ENCODE results near the gene CCDC169. TPM values are rescaled to one million over a fixed set of nuclear protein-coding genes. Genes with fewer than 3 reads are reported as not detected.

The CCDC169 gene
- polyA plus RNA-seq, 1 donor (not counting 4 experiments of a cell fraction or from before 2014, with no cell fraction given), result 0.17 TPM

DNA sequence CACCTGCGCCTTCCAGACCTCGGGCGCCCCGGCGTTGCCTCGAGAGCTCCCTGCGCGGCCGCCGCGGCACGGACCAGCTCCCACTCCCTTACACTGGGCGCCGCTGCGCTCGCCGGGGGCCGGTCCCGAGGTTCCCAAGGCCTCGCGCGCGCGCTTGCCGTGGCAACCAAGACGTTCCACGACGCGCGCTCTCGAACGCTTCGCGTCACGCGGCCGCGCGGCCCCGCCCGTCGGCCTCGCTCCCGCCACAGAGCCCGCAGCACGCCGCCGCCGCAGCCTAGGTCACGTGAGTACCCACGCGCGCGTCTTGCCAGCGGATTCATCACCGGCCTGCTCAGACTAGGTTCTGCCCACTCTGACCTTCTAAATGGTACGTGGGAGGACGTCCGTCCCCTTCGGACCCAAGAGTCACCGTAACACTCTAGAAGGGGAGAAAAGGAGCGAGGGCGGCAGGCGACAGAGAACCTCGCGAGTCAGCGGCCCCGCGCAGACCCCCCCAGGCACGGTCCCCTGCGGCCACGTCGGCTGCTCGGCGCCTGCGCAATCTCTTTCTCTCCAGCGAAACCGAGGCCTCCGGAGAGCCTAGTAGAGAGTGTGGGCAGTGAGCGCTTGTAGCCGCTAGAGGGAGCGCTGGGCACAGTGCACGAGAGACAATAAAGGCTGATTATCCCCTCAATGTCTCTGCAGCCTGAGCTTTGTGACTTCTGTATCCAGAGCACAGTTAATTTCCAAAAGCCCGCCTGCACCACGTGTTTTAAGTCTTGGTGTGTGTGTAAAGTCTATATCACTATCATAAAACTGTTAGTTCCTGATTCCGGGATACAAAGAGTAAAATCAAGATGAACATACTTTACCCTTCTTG, 48.8 kb upstream of the CCDC169 start, which contains the start of gene SPART:
Gene SPART, minus strand, starts transcription at position 173 of the 862 bp plus-strand sequence. CDS start 10,564 bp downstream, outside the sequence.
- H3K79me2 ChIP-seq (ENCODE audit: control insufficient read depth, insufficient read depth, low read length), result peaks cover 40% of the 10 kb centered on the region
- peak within 1 kb of the TSS; percentile 57 to 92 (median 88) for H3K4me3 ChIP-seq (ENCODE audit: control insufficient read depth in 2 of 3, extremely low read depth in 1 of 3, insufficient read depth in 2 of 3, low read depth in 1 of 3, low read length in 3 of 3)
- no peaks in the 10 kb centered on the region for H3K9me1 ChIP-seq (ENCODE audit: control insufficient read depth, extremely low read depth, insufficient read depth, low read length)
- H3K27me3 ChIP-seq (ENCODE audit: control insufficient read depth, extremely low read depth, insufficient read depth, low read length), result no peaks in the 10 kb centered on the region
- H3K27ac ChIP-seq (ENCODE audit: control insufficient read depth, insufficient read depth, low read length), result peak within 1 kb of the TSS; percentile 98
- peak within 1 kb of the TSS; percentile 97 for H3K9ac ChIP-seq (ENCODE audit: control insufficient read depth, extremely low read depth, insufficient read depth, low read length)
- peaks cover 18% of the 10 kb centered on the region for H3K4me1 ChIP-seq (ENCODE audit: control insufficient read depth, extremely low read depth, insufficient read depth, low read length)
- TF ChIP-seq, protein P1, sequence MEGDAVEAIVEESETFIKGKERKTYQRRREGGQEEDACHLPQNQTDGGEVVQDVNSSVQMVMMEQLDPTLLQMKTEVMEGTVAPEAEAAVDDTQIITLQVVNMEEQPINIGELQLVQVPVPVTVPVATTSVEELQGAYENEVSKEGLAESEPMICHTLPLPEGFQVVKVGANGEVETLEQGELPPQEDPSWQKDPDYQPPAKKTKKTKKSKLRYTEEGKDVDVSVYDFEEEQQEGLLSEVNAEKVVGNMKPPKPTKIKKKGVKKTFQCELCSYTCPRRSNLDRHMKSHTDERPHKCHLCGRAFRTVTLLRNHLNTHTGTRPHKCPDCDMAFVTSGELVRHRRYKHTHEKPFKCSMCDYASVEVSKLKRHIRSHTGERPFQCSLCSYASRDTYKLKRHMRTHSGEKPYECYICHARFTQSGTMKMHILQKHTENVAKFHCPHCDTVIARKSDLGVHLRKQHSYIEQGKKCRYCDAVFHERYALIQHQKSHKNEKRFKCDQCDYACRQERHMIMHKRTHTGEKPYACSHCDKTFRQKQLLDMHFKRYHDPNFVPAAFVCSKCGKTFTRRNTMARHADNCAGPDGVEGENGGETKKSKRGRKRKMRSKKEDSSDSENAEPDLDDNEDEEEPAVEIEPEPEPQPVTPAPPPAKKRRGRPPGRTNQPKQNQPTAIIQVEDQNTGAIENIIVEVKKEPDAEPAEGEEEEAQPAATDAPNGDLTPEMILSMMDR (optimal IDR thresholded peaks at IDR 0.05 in 1 of 3, IDR thresholded peaks at IDR 0.05 in 1 of 3, conservative IDR thresholded peaks at IDR 0.05 in 1 of 3; ENCODE audit: extremely low read depth in 1 of 3, insufficient read depth in 2 of 3, low read length in 3 of 3), result peak; percentile 95 to 98 (median 95)
- TF ChIP-seq EZH2 (IDR thresholded peaks at IDR 0.05; ENCODE audit: low read length), result no peak
- H3K9me3 ChIP-seq (ENCODE audit: control insufficient read depth, low read depth, low read length), result no peaks in the 10 kb centered on the region
- H2AFZ ChIP-seq (ENCODE audit: control insufficient read depth, low read length), result peak within 1 kb of the TSS; percentile 95
- no peaks in the 10 kb centered on the region for H3K36me3 ChIP-seq (ENCODE audit: control insufficient read depth in 2 of 2, extremely low read depth in 1 of 2, insufficient read depth in 2 of 2, low read length in 2 of 2)
- dilution Hi-C loops (cut with MboI; ENCODE audit: extremely low pct_ligation_motif_present, low sequenced_read_pairs), result loop anchor here (5.0 kb wide), 1 partner anchor 51 kb away; no protein-coding TSS in a partner anchor
- FAIRE-seq (peak; percentile 63), DNase-seq (ENCODE audit: low read depth, low spot score) (no peak)
- no peaks in the 10 kb centered on the region for H4K20me1 ChIP-seq (ENCODE audit: control insufficient read depth, extremely low read depth, insufficient read depth, low read length)
- H3K4me2 ChIP-seq (ENCODE audit: control insufficient read depth, extremely low read depth, insufficient read depth, low read depth, low read length), result peak within 1 kb of the TSS; percentile 77

DNA sequence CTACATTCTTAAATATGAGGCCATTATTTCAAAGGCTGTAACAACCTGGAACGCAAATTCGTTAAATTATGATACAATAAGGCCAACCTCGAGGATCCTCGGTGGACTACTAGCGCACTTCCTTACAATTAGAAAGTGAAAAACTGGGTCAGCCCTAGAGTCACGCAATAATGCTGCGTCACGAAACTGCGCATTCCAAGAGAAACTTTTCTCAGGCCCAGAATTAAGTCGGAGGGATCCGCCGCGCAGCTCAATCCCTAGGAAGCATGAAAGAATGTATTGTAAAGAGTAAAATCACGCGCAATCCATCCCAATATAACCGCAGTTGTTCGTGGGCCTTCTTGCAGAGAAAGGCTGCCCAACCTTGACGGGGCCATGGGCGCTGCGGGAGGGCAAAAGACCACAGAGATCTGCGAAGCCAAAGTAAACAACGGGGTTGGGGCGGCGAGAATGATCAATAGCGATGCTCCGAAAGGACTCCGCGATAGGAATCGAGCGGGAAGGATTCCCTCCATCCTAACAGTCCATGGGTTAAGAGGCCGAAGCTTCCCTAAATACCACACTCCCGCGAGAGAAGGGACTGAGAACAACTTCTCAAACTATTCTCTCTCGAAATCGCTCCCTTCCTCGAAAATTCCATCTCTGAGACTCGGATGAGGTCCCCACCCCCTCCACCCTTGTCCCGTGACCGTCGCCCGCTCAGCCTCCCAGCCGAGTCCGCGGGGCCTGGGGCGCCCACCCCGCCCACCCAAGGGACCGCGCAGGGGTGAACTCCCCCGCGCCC, 48.0 kb upstream of the CCDC169 start:
- peaks cover 45% of the 10 kb centered on the region for H3K79me2 ChIP-seq (ENCODE audit: control insufficient read depth, insufficient read depth, low read length)
- peak overlapping the region; percentile 97 for H3K9ac ChIP-seq (ENCODE audit: control insufficient read depth, extremely low read depth, insufficient read depth, low read length)
- no peak for DNase-seq (ENCODE audit: low read depth, low spot score)
- H3K27me3 ChIP-seq (ENCODE audit: control insufficient read depth, extremely low read depth, insufficient read depth, low read length), result no peaks in the 10 kb centered on the region
- TF ChIP-seq, protein P1 (optimal IDR thresholded peaks at IDR 0.05 in 1 of 3, IDR thresholded peaks at IDR 0.05 in 1 of 3, conservative IDR thresholded peaks at IDR 0.05 in 1 of 3; ENCODE audit: extremely low read depth in 1 of 3, insufficient read depth in 2 of 3, low read length in 3 of 3), result no peak
- TF ChIP-seq EZH2 (IDR thresholded peaks at IDR 0.05; ENCODE audit: low read length), result no peak
- no peaks in the 10 kb centered on the region for H4K20me1 ChIP-seq (ENCODE audit: control insufficient read depth, extremely low read depth, insufficient read depth, low read length)
- no peaks in the 10 kb centered on the region for H3K36me3 ChIP-seq (ENCODE audit: control insufficient read depth in 2 of 2, extremely low read depth in 1 of 2, insufficient read depth in 2 of 2, low read length in 2 of 2)
- H3K9me3 ChIP-seq (ENCODE audit: control insufficient read depth, low read depth, low read length), result no peaks in the 10 kb centered on the region
- peak overlapping the region; percentile 57 to 92 (median 88) for H3K4me3 ChIP-seq (ENCODE audit: control insufficient read depth in 2 of 3, extremely low read depth in 1 of 3, insufficient read depth in 2 of 3, low read depth in 1 of 3, low read length in 3 of 3)
- peak; percentile 34 for FAIRE-seq
- H2AFZ ChIP-seq (ENCODE audit: control insufficient read depth, low read length), result peak overlapping the region; percentile 95
- no peaks in the 10 kb centered on the region for H3K9me1 ChIP-seq (ENCODE audit: control insufficient read depth, extremely low read depth, insufficient read depth, low read length)
- peak overlapping the region; percentile 98 for H3K27ac ChIP-seq (ENCODE audit: control insufficient read depth, insufficient read depth, low read length)
- dilution Hi-C loops (cut with MboI; ENCODE audit: extremely low pct_ligation_motif_present, low sequenced_read_pairs), result loop anchor here (5.0 kb wide), 1 partner anchor 52 kb away; no protein-coding TSS in a partner anchor
- peaks cover 19% of the 10 kb centered on the region for H3K4me1 ChIP-seq (ENCODE audit: control insufficient read depth, extremely low read depth, insufficient read depth, low read length)
- H3K4me2 ChIP-seq (ENCODE audit: control insufficient read depth, extremely low read depth, insufficient read depth, low read depth, low read length), result peak overlapping the region; percentile 77

Data from keratinocyte (primary cell).